IPS-NIHi11 (cell line): ENCODE data around the gene ZNHIT1.
"Not testable (repeated sequence)": the region's sequence is repeated elsewhere in the genome, so short reads cannot be mapped to it uniquely, and the experiment has no call there.

Source experiments
- DNase-seq: peaks from one replicate; pipeline ENCODE4 v3.0.0; 2012; ENCODE audit warnings: mixed read lengths, low spot score

ZNHIT1 gene

GRCh38 chr7:101241443-101242349, 23.7 kb downstream of the ZNHIT1 start:
- no peak for DNase-seq

DNA sequence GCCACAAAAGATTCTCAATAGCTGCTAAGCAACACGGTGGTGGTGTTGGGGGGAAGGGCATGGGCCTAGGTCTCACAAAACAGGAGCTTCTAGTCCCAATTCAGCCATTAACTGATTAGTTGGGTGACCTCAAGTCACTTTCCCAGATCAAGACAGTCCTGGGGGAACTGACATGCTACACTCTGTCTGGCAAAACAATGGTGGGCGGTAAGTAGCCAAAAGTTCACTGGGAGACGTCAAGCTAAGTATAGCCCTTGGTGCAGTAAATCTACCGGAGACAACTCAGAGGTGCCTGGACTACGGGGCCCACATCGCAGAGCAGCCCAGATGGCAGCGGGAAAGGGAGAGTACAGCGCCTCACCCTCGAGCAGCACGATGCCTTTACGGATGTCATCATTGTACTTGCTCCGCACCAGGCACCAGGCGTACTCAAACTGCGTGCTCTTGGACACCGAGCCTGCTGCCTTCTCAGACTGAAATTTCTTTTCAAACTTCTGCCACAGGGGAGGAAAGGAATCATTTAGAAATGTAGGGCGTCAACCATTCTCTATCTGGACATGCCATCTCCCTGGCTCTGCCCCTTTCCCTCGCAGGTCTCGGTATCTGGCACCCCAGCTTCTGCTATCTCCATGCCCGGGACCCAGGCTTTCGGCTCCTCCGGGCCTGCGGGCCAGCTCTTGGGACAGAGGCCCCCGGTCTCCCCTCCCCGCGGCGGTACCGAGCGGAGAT, 25.8 kb downstream of the ZNHIT1 start:
- no peak for DNase-seq

- DNase-seq = peak; percentile 89
Measured at GRCh38 chr7:101244375-101245146, 26.6 kb downstream of the ZNHIT1 start, which contains the start of gene FIS1. Gene FIS1 (minus strand): TSS chr7:101245081. CDS start chr7:101245004, 77 bp downstream.

DNA sequence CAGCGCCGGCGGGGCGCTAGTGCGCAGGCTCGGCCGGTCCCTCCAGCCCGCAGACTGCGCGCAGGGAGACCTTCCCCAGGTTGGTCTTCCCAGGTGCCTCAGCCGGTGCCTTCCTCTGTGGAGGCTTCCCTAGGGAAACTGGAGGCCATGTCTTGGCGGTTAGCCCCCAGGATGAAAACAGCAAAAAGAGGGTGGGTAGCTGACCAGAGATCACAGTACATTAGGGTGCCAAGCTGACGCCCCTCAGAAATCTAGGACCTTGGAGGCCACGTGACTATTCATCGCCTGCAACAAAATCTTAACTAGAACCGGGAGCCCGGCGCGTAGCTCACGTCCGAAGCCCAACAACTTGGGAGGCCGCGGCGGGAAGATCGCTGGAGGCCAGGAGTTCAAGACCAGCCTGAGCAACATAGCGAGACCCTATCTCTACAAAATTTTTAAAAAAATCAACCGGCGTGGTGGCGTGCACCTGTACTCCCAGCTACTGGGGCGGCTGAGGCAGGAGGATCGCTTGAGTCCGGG, 27.2 kb downstream of the ZNHIT1 start:
- peak; percentile 94 for DNase-seq

DNA sequence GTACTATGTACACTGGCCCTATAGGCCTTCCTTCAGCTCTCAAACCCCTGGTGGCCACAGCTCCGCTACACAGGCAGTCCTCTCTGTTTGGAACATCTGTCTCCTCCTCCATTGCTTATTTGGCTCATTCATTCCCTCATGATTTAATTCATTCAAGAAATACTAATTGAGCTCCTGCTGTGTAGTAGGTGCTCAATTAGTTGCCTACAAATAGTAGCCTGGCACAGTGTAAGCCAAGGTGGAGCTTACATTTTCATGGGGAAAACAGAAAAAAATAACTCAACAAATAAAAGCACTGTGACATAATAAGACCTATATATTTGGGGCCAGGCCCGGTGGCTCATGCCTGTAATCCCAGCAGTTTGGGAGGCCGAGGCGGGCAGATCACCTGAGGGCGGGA, 30.3 kb downstream of the ZNHIT1 start:
- DNase-seq = no peak

GRCh38 chr7:101250324-101250723, 32.4 kb downstream of the ZNHIT1 start:
- DNase-seq = no peak

GRCh38 chr7:101251871-101252659, 34.1 kb downstream of the ZNHIT1 start:
- peak; percentile 98 for DNase-seq

GRCh38 chr7:101253199-101253598, 35.2 kb downstream of the ZNHIT1 start:
- not testable (repeated sequence) for DNase-seq

GRCh38 chr7:101255796-101256195, 37.8 kb downstream of the ZNHIT1 start:
- DNase-seq = no peak

DNA sequence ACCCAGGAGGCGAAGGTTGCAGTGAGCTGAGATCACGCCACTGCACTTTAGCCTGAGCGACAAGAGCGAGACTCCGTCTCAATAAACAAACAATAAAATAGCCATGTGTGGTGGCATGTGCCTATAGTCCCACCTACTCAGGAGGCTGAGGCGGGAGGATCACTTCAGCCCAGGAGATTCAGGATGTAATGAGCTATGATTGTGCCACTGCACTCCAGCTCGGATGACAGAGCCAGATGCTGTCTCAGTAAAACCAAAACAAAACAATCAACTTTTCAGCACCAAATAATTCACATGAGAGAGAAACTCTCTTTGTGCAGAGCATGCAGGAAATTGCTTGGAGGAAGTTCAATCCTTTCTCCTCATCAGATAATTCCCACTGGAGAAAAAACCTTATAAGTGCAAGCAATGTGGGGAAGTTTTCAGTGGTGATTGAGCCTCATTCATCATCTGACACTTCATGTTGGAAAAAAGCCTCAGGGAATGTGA, 40.3 kb downstream of the ZNHIT1 start:
- no peak for DNase-seq

- DNase-seq = peak; percentile 29
Measured at GRCh38 chr7:101264102-101264706, 46.2 kb downstream of the ZNHIT1 start.

DNA sequence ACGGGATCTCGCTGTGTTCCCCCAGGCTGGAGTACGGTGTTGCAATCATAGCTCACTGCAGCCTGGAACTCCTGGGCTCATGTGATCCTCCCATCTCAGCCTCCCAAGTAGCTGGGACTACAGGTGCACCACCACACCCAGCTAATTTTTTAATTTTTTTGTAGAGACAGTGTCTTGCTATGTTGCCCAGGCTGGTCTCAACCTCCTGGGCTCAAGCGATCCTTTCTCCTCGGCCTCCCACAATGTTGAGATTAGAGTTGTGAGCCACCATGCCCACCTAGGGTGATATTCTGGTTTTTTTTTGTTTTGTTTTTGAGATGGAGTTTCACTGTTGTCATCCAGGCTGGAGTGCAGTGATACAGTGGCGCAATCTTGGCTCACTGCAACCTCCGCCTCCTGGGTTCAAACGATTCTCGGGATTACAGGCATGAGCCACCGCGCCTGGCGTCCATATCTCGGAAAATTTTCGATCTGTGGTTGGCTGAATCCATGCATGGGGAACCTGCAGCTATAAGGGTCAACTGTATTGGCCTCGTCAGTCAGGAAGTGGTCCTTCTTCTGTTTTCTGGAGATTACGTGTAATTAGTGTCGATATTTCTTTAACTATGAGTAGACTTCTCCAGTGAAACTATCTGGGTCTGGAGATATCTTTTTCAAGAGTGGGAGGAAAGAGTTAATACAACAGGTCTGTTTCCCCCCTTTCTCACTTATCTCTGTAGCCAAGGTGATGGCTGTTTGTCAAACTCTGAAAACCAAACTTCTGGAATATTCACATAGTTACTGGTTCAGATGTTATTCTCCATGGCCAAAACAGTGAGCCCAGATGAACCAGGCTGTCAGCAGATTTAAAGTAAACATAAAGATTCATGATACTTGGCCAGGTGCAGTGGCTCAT, 47.9 kb downstream of the ZNHIT1 start:
- no peak for DNase-seq

DNA sequence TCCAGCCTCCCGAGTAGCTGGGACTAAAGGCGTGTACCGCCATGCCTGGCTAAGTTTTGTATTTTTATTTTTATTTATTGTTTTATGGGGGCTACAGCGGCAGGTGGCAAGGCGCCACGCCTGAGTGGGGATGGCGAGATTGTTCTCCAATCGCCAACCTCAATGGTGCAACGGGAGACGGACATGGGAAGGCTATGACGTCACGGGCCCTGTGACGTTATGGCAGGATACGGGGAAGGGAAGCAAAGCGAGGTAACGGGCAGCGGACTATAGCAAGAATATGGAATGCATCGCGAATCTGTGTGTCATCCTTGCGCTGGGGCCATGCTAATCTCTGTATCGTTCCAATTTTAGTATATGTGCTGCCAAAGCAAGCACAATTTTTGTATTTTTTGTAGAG, 51.7 kb downstream of the ZNHIT1 start:
- DNase-seq = no peak

- DNase-seq = no peak
Measured at GRCh38 chr7:101271021-101271420, 53.1 kb downstream of the ZNHIT1 start.

- no peak for DNase-seq
Measured at GRCh38 chr7:101273206-101273605, 55.2 kb downstream of the ZNHIT1 start.
